GM21723 (cell line): ENCODE measurements around the gene UVRAG.

ENCODE experiments used
- ATAC-seq: cut with Tn5 transposase; IDR thresholded peaks from one replicate; pipeline ENCODE4 v1.9.1; 2021; ENCODE audit warnings: mild to moderate bottlenecking, moderate library complexity; ENCODE audit not compliant: unreplicated experiment

The UVRAG gene

DNA sequence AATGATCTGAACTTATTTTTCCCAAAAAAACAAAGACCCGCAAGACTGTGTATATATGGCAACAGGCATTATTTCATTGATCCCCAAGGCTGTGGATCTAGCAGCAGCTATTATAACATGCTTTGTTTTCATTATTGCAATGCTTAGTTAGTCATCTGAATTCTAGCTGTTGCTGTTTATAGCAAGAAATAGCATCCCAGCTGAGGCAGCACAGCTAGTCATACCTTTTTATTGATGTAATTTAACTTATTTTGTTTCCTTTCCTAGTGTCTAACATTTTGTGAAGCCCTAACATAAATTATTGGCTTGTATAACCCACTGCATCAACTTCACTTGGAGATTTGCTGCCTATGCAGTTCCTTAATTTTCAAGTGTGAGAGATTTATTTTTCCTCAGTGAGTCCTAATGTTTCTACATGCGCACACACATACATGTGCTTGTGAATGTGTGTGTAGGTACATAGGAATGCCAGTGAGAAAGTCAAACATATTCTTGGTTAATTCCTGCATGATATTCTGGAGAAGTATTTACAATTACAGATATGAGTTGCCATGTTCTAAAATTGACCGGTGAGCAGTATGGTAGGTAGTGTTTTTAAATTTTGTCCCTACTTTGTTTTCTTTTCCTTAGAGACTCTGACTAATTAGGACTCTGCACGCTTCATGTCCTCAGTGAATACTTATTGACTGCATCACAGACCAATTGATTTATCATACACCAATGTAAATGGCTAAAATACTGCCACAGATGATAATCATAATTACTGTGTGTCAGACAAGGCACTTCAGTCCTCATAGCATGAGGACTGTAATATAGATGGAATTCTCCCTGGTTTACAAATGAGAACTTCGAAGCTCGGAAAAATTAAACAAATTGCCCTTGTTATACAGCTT is 272.0 kb downstream of the UVRAG start:
- ATAC-seq = no peak

DNA sequence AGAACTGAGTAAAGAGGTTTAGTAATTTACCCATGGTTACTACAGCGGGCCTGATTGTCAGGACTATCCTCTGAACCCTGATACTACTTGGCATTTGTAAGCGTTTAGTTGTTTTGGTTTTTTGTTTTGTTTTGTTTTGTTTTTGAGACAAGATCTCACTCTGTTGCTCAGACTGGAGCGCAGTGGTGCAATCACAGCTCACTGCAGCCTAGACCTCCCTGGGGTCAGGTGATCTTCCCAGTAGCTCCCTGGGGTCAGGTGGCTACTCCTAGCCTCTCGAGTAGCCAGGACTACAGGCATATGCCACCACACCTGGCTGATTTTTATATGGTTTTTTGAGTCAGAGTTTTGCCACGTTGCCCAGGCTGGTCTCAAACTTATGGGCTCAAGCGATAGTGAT is 272.7 kb downstream of the UVRAG start:
- ATAC-seq = no peak

DNA sequence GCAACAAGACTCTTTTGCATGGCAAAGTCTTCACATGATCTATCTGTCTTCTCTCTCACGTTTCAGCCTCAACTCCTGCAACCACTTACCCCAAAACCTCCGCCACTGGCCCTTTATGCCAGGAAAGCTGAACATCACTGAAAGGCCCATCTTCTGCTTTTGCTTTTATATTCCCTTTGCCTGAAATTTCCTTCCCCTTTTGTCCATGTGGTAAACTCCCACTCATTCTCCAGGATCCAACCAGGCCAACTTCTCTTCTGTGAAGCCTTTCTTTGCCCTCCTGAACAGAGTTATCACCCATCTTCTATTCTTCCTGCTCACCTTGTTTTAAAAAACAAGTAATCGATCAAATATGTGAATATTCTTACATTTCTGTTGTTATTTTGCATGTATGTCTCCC is 273.5 kb downstream of the UVRAG start:
- ATAC-seq = no peak

DNA sequence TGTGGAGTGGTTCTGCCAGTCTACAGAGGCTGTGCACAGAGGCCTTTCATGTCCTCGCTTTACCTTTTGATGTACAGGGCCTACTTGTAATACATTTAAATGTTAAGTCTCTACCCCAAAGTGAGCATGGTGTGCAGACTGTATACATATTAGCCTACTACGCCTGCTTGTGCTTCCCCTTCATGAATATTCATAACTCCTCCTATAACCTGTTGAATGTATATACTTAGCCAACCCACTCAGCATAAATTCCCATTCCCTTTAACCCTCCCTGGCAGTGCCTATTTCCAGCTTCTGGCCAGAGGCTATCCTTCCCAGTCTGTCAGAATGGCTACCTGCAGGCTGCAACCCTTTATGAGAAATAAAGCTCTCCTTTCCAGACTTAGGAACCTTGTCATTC is 275.2 kb downstream of the UVRAG start:
- no peak for ATAC-seq

DNA sequence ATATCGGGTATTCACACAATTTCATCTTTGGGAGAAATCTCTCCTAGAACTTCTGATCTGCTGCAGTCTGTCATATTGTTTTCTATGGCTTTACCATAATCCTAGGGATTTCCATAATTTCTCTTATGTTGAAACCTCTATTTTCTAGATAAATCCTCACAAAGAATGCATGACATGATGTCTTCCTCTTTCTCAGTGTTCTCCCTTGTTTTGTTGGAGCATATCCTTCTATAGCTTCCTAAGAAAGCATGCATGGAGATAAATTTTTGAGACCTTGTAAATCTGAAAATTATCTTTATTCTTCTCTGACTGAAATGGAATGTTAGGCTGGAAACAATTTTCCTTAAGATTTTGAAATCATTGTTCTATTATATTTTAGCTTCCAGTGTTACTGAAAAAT is 275.8 kb downstream of the UVRAG start:
- no peak for ATAC-seq

DNA sequence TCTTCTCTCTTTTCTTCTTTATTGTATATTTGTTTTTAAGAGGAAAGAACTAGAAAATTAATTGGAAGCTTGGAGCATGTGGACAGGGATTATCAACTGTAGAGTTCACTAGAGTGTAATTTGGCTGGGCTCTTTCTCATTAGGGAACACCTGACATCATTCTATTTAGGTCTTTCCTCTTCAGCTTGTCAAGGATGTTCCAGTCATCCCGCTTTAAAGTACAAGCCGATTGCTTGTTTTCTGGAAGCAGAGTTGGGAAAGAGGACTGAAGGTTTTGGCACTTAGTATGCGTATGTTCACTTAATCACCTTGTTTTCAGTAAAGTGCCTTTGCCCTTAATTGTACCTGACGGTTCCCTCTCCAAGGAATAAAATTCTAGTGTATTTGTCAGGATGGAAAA is 279.7 kb downstream of the UVRAG start:
- no peak for ATAC-seq

DNA sequence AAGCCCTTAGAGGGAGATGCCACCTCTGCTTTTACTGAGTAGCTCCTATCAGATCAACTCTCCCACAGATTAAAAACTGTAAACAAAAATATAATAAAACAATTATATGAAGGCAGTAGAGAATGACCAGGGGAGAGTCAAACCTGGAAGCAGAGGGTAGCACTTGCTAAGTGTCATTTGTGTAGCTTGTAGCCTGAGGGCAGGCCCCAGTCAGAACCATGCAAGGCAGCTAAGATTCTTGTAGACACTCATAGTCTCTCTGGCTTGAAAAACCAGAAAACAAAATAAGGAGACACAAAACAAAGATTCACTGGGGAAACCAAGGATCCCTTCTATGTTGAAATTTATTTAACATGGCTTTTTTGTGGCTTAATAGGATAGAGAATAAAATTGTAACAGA is 280.9 kb downstream of the UVRAG start:
- ATAC-seq = no peak

DNA sequence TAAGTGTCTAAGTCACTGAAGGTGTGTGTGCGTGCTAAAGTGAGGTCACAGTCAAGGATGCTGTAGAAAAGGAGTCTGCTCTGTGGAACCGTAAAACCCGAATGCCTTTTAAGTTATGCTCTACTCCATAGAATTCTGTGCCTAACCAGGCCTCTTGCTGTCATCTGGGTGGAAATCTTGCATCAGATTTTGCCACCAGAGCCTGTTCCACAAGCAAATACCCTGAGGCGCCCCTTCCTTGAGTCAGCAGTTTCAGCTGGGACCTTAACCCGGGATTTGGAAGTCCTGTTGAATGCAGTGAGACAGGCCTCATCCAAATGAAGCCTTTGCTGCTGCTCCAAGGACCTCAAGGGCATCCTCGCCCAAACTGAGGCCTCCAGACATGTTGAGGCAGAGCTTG is 281.5 kb downstream of the UVRAG start:
- ATAC-seq = no peak

DNA sequence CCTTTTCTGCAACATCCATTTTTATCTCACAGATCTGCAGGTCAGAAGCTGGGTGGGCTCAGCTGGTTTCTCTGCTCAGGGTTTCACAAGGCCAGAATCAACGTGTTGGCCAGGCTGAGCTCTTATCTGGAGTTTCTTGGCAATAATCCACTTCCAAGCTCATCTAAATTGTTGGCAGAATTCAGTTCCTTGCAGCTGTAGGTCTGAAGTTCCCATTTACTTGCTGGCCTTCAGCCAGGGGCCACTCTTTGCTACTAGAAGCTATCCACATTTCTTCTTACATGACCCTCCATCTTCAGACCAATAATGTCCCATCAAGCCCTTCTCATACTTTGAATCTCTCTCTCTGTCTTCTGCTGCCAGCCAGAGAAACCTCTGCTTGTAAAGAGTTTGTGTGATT is 287.8 kb downstream of the UVRAG start:
- ATAC-seq = no peak

DNA sequence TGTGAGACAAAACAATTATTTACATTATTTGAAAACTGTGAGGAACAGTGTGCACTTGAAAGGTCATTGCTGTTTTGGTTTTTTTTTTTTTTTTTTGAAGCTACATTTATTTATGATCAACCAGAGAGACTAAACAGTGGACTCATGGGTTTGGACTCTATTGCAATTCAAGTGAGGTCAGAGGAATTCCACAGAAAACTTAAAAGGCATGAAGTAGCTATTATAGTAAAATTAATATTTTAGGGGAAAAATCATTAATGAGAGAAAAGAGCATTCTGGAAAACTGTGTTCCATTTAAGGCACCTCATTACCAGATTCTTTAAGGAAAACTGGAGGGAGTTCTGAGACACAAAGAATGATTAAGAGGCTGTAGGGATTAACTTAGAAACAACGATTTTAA is 288.4 kb downstream of the UVRAG start:
- ATAC-seq = no peak

DNA sequence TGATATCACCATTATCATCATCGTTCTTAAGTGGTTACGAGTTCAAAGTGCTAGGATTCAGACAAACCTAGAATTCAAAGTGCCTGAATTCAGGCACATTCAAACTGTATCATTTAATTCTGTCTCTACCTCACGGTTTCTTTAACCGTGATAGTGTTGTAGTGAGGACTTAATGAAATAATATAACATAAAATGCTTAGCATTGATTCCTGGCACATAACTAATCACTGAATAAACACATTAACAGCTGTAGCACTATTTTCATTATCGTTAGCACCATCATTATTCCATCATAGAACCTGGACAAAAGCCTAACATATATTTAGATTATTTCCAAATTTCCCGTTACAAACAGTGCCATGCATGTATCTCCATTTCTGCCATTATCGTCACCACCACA is 289.3 kb downstream of the UVRAG start:
- no peak for ATAC-seq

DNA sequence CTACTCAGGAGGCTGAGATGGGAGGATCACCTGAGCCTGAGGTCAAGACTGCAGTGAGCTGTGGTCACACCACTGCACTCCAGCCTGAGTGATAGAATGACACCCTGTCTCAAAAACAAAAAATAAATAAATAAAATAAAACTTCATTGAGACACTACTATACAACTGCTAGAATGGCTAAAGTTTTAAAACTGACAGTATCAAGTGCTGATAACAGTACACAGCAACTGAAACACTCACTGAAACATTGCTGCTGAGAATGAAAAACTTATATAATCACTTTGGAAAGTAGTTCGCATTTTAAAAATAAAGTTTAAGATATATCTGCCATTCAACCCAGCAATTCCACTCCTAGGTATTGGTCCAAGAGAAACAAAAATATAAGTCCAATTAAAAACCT is 290.6 kb downstream of the UVRAG start:
- no peak for ATAC-seq

DNA sequence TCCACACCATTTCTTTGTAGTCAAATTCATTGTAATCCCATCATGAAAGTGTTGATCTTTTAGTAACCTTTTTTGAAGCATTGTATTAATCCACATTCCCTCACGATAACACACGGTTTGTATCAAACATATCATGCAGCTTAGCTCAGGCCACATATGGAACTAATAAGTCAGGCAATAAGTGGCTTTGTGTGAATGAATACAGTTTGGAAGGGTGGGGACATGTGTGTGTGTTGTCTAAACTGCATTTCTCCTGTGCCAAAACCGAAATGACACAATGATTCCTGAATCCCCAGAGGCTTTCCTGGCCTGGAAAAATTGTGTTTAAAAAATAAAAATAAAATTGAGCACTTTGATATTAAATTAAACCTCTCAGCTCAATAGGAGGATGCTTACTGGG is 293.0 kb downstream of the UVRAG start:
- no peak for ATAC-seq

DNA sequence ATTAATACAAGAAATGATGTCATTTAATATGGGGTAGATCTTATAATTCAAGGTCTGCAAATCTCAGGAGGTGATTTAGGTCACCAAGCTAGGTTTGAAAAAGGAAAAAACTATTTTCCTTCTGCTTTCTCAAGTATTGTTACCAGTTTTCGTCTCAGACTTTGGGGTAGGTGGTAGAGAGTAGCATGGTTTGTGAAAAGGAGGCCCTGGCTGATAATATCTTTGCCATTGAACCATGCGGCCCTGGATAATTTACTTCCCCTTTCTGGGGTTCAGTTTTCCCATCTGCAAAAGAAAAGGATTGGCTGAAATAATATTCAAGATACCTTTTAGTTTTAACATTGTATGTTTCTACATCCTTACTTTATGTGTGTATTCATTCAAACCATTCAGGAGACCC is 299.2 kb downstream of the UVRAG start:
- ATAC-seq = no peak

DNA sequence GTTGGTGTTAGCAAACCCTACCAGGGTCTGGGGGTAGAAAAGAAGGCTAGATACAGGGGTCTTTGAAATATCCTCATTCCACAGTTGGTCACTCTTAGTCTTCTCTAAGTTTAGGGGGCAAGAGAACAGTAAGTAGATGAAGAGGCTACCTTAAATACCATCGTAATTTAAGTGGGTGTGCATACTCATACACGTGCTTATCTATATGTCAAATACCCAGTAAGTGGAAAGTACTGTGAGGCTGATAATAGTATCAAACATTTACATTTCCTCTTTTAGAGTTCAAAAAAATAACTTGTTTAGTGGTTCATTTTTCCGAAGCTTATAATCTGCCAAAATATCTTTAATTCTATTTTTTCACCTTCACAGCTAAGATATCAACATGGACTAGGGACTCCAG is 300.5 kb downstream of the UVRAG start:
- ATAC-seq = no peak

DNA sequence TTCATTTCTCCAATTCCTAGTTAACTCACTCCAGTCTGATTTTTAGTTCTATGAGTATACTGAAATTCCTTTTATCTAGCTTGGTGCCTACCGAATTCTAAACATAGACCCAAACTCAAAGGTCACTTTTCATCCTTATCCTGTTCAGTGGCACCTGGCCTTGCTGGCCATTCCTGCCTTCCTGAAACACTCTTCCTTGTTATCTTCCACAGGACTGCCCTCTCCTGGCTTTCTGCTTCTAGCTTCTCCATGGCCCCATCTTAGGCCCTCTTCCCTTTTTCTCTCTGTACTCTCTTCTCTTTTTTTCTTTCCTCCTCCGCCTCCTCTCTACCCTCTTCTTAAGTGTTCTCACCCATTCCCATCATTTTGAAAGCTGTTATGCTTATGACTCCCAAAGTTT is 304.0 kb downstream of the UVRAG start:
- no peak for ATAC-seq

DNA sequence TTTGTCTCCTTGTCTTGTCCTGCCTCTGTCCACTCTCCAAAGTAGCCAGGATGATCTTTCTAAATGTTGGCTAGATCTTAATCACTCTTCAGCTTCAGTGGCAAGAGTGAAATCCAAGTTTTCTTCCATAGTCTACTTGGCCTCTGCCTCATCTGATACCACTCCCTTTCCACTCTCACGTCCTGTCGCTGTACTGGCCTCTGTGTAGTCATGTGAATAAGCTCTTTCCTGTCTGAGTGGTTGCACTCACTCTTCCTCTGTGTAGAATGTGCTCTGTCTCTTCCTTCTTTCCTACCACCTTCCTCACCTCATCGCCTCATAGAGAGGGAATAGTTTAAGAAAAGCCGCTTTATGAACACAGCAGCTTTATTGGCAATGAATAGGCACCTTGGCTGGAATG is 304.8 kb downstream of the UVRAG start:
- no peak for ATAC-seq

DNA sequence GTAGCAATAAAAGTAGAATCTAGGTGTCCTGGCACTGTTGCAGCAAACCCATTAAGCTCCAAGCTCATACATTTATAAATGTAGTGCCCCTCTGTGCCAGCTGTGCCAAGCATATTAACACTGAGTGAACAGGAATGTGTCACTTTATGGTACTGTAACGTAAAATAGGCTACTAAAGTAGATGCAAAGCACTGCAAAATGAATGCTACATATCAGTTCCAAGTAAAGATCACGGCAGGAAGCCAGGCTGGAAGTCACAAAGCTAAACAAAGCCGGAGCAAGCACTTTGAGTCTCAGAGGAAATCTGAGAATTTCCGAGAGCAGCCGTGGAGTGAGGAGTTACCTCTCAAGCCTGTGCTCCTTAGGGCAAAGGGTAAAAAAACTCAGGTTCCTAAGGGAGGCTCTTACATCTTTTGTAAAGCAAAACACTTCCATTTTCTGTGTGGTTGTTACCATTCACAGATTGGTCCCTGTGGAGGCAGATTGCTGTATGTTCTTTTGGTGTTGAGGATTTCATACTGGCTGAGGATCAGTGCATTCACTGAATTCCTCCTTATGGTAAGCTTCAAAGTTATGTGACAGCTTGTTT is 305.6 kb downstream of the UVRAG start:
- ATAC-seq = no peak

DNA sequence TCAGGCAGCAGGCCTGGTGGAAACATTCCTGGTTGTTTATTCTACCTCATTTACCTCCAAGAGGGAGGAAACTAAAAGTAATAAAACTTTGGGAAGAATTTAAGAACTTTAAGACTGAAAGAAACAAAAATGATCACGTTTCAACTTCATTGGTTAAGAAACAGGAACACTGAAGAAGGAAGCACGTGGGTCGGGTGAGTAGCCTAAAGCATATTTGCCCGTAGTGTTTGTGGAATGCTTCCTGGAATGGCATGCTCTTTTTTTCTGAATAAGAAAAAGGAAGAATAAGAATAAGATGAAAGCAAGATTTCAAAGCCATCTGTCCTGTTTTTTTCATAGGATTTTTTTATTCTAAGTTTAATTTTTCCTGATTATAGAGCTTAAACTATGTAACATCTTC is 308.2 kb downstream of the UVRAG start:
- ATAC-seq = no peak

DNA sequence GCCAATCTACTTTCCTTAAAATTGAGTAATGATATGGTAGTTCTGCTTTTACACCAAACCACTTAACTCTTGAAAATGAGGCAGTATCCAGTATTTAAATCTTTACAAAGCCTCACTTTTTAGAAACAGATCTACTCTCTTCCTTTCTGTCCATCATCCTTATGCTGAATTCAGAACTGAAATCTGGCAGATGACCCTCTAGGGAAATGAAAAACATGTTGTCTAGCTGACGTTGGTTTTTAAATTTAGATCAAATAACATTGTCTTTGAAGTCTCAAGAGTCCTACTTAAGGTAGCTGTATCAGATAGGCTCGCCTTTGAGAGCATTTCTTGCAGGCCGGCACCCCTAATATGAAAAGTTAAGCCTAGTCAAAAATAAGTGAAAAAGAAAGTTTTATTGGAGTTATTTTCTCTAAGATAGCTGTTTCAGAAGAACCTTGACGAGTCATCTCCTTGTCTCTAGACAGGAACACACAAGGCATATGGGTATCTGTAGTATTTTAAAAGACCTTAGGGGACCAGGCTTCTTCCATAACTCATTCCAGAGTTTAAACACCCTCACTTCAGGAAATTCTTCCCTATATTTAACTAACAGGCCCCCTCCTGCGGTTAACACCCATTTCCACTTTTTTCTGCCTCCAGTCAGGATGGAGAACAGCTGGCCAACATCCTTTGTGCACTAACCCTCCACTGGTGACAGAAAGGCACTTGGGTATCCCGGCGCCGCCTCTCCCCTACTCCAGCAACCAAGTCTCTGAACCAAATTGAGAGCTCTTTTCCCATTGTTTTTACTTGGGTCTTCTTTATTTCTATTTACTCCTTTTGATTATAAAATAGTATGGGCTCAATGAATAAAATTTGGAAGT is 310.1 kb downstream of the UVRAG start:
- ATAC-seq = no peak

DNA sequence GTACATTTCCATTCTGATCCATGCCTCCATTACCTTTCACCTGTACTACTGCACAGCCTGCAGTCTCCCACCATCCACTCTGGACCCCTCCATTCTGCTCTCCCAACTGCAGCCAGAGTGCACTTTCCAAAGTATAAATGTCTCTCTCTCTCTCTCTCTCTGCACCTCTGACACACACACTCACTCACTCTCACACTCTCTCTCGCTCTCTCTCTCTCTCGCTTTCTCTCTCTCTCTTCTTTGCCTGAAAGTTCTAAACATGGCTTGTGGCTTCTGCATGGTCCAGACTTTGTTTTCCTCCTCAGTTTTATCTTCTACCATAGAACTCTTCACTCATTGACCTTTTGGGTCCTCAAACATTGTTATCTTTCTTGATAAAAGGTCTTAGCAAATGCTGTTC is 314.7 kb downstream of the UVRAG start:
- ATAC-seq = no peak

DNA sequence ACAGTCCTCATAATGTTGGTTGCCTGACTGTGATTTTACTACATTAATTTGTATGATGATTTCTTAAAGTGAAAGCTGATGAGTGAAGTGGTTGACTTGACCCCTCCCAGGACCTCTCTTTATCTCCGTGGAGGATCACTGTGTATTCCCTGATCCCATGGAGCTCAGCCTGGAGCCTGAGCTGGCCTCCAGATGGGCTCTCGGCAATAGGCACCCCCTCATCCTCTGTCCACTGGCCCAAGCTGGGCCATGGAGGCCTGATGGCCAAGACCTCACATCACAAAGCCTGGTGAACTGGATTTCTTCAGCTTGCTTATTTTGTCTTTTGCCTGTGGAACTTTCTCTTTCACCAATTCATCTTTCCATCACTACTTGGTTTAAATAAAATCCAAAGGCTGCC is 316.1 kb downstream of the UVRAG start:
- ATAC-seq = no peak
